Posterior vena cava (tissue), 2 donors: ENCODE data around the gene CTIF. TPM values are rescaled to one million over a fixed set of nuclear protein-coding genes. Genes with fewer than 3 reads are reported as not detected.

Experiments used
- DNase-seq: peaks from one replicate; pipeline ENCODE4 v3.0.0-alpha.2; 2020; ENCODE audit warnings: low spot score
- intact Hi-C, 2 donors: fragments of 100-400 bp; cut with DNase I; formaldehyde crosslinking; loops; one replicate each; pipeline versions ENCODE4 v1.14.1 to v1.14.2; 2022 to 2023
- total RNA-seq, 2 donors: library from RNA; stranded (reverse); fragmentation: NEBNext Ultra II Directional; extraction: Animal tissue kit (Norgen Biotek cat#: 25700); gene quantifications; one replicate each; pipeline ENCODE4 v1.2.1, GENCODE V29; 2021
- donor health status: DM: yes; HTN: yes; CAD: no.
- donor health status: DM: yes; HTN: yes; CAD: no.

CTIF gene
- total RNA-seq, 2 donors from 2014 or later, result 87.8 to 116 TPM

- intact Hi-C loops, result no loop called here
- DNase-seq, result no peak
Measured at GRCh38 chr18:48762022-48762421, 223.2 kb downstream of the CTIF start.

GRCh38 chr18:48762836-48763718 is 224.2 kb downstream of the CTIF start:
- no peak for DNase-seq
- intact Hi-C loops, result no loop called here

- no peak for DNase-seq
- intact Hi-C loops, result no loop called here
Measured at GRCh38 chr18:48763719-48764100, 224.9 kb downstream of the CTIF start.

- intact Hi-C loops, result loop anchor here in 1 of 2 donors (1.0 kb wide), 1 partner anchor 24 kb away; no protein-coding TSS in a partner anchor
- DNase-seq, result no peak
Measured at GRCh38 chr18:48765053-48765452, 226.2 kb downstream of the CTIF start.

- intact Hi-C loops, result no loop called here
- DNase-seq, result no peak
Measured at GRCh38 chr18:48766026-48766425, 227.2 kb downstream of the CTIF start.

- no peak for DNase-seq
- intact Hi-C loops, result no loop called here
Measured at GRCh38 chr18:48766487-48766886, 227.7 kb downstream of the CTIF start.

- no peak for DNase-seq
- intact Hi-C loops, result no loop called here
Measured at GRCh38 chr18:48767090-48767690, 228.4 kb downstream of the CTIF start.

- no peak for DNase-seq
- intact Hi-C loops, result no loop called here
Measured at GRCh38 chr18:48769006-48769636, 230.3 kb downstream of the CTIF start.

- intact Hi-C loops, result loop anchor here (5.0 to 10.0 kb wide), 3 partner anchors 275 to 1047 kb away; no protein-coding TSS in a partner anchor
- no peak for DNase-seq
Measured at GRCh38 chr18:48770243-48770642, 231.4 kb downstream of the CTIF start.

GRCh38 chr18:48771641-48772375 is 233.0 kb downstream of the CTIF start:
- DNase-seq, result no peak
- intact Hi-C loops, result loop anchor here (5.0 to 10.0 kb wide), 3 partner anchors 273 to 1045 kb away; no protein-coding TSS in a partner anchor

GRCh38 chr18:48772457-48772856 is 233.6 kb downstream of the CTIF start:
- no peak for DNase-seq
- intact Hi-C loops, result loop anchor here (5.0 to 10.0 kb wide), 3 partner anchors 272 to 1045 kb away; no protein-coding TSS in a partner anchor

GRCh38 chr18:48773821-48774220 is 235.0 kb downstream of the CTIF start:
- intact Hi-C loops, result loop anchor here (5.0 to 10.0 kb wide), 3 partner anchors 271 to 1043 kb away; no protein-coding TSS in a partner anchor

GRCh38 chr18:48774941-48775340 is 236.1 kb downstream of the CTIF start:
- intact Hi-C loops, result loop anchor here (5.0 to 10.0 kb wide), 4 partner anchors 172 to 1042 kb away; no protein-coding TSS in a partner anchor
- no peak for DNase-seq

More at GRCh38 chr18:48773821-48774220, 235.0 kb downstream of the CTIF start:
- DNase-seq, result no peak

GRCh38 chr18:48775372-48776155 is 236.7 kb downstream of the CTIF start:
- intact Hi-C loops, result loop anchor here (5.0 to 10.0 kb wide), 3 partner anchors 172 to 409 kb away; no protein-coding TSS in a partner anchor
- DNase-seq, result no peak

- DNase-seq, result no peak
- intact Hi-C loops, result loop anchor here (5.0 to 10.0 kb wide), 3 partner anchors 171 to 409 kb away; no protein-coding TSS in a partner anchor
Measured at GRCh38 chr18:48776156-48776555, 237.3 kb downstream of the CTIF start.

- DNase-seq, result no peak
- intact Hi-C loops, result loop anchor here (5.0 to 10.0 kb wide), 3 partner anchors 171 to 408 kb away; no protein-coding TSS in a partner anchor
Measured at GRCh38 chr18:48776641-48777025, 237.8 kb downstream of the CTIF start.

GRCh38 chr18:48777026-48777743 is 238.4 kb downstream of the CTIF start:
- intact Hi-C loops, result loop anchor here (5.0 to 10.0 kb wide), 3 partner anchors 170 to 408 kb away; no protein-coding TSS in a partner anchor
- peak; percentile 88 for DNase-seq
